Measurements from ENCODE around the gene PCP2.

GRCh38 chr19:7632340-7633203, 947 bp downstream of the PCP2 start:
- TF ChIP-seq, protein P1, sequence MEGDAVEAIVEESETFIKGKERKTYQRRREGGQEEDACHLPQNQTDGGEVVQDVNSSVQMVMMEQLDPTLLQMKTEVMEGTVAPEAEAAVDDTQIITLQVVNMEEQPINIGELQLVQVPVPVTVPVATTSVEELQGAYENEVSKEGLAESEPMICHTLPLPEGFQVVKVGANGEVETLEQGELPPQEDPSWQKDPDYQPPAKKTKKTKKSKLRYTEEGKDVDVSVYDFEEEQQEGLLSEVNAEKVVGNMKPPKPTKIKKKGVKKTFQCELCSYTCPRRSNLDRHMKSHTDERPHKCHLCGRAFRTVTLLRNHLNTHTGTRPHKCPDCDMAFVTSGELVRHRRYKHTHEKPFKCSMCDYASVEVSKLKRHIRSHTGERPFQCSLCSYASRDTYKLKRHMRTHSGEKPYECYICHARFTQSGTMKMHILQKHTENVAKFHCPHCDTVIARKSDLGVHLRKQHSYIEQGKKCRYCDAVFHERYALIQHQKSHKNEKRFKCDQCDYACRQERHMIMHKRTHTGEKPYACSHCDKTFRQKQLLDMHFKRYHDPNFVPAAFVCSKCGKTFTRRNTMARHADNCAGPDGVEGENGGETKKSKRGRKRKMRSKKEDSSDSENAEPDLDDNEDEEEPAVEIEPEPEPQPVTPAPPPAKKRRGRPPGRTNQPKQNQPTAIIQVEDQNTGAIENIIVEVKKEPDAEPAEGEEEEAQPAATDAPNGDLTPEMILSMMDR (IDR thresholded peaks at IDR 0.05) = no peak
- TF ChIP-seq POLR2A (IDR thresholded peaks at IDR 0.05) (no peak), POLR2AphosphoS5 (IDR thresholded peaks at IDR 0.05) (no peak), EP300 (IDR thresholded peaks at IDR 0.05; ENCODE audit: low read depth) (no peak)

Data from transverse colon (tissue), 4 donors.